GM21717 (cell line): Measurements from ENCODE around the gene RPS18.

Experiments used
- ATAC-seq: cut with Tn5 transposase; IDR thresholded peaks from one replicate; pipeline ENCODE4 v1.9.1; 2021; ENCODE audit warnings: mild to moderate bottlenecking, moderate library complexity; ENCODE audit not compliant: unreplicated experiment

Gene RPS18

GRCh38 chr6:33313709-33314514 is 42.0 kb downstream of the RPS18 start, which contains the start of gene TAPBP:
Gene TAPBP, minus strand, starts transcription at chr6:33314078. Its CDS starts 37 bp downstream, at chr6:33314041.
- peak; percentile 32 for ATAC-seq

GRCh38 chr6:33314515-33314942 is 42.7 kb downstream of the RPS18 start:
- no peak for ATAC-seq

GRCh38 chr6:33314943-33315792 is 43.3 kb downstream of the RPS18 start:
- no peak for ATAC-seq

GRCh38 chr6:33315793-33316602 is 44.1 kb downstream of the RPS18 start:
- ATAC-seq = no peak

GRCh38 chr6:33316603-33317418 is 44.9 kb downstream of the RPS18 start:
- ATAC-seq = no peak

- no peak for ATAC-seq
Measured at GRCh38 chr6:33317419-33317668, 45.5 kb downstream of the RPS18 start.

- ATAC-seq = peak; percentile 40
Measured at GRCh38 chr6:33317669-33318425, 46.0 kb downstream of the RPS18 start, which contains the start of gene ZBTB22. Gene ZBTB22, minus strand, starts transcription at chr6:33317744. Its CDS starts 828 bp downstream, at chr6:33316916.

- no peak for ATAC-seq
Measured at GRCh38 chr6:33318426-33319073, 46.7 kb downstream of the RPS18 start.

GRCh38 chr6:33319939-33320314 is 48.1 kb downstream of the RPS18 start:
- no peak for ATAC-seq

- ATAC-seq = no peak
Measured at GRCh38 chr6:33320315-33321181, 48.7 kb downstream of the RPS18 start.

- no peak for ATAC-seq
Measured at GRCh38 chr6:33321227-33321626, 49.4 kb downstream of the RPS18 start.

GRCh38 chr6:33323623-33323948 is 51.7 kb downstream of the RPS18 start:
- ATAC-seq = peak; percentile 1

GRCh38 chr6:33324125-33324524 is 52.2 kb downstream of the RPS18 start:
- ATAC-seq = no peak
